IPS DF 6.9 (cell line): ENCODE measurements around the gene RGN.
"Not testable (repeated sequence)": the region's sequence is repeated elsewhere in the genome, so short reads cannot be mapped to it uniquely, and the experiment has no call there.

Experiments used
- DNase-seq: peaks from one replicate; pipeline ENCODE4 v3.0.0-alpha.2; 2013; ENCODE audit warnings: low read depth, low spot score
- H3K27ac ChIP-seq: one replicate; pipeline ENCODE4 v1.5.1; 2013; ENCODE audit warnings: low read length, control low read depth
- H3K27me3 ChIP-seq: 2 replicates; pipeline ENCODE4 v1.6.1; 2013; ENCODE audit warnings: mild to moderate bottlenecking, low read length; ENCODE audit not compliant: control insufficient read depth, insufficient read depth
- H3K36me3 ChIP-seq: 2 replicates; pipeline ENCODE4 v1.6.1; 2013; ENCODE audit warnings: low read length; ENCODE audit not compliant: control insufficient read depth, insufficient read depth
- H3K4me1 ChIP-seq: 2 replicates; pipeline ENCODE4 v1.6.1; 2013; ENCODE audit warnings: low read length; ENCODE audit not compliant: control insufficient read depth, insufficient read depth
- H3K4me3 ChIP-seq: 2 replicates; pipeline ENCODE4 v1.5.1; 2013; ENCODE audit warnings: mild to moderate bottlenecking, low read length
- H3K9me3 ChIP-seq: 2 replicates; pipeline ENCODE4 v1.6.1; 2013; ENCODE audit warnings: low read length, inconsistent platforms; ENCODE audit not compliant: control insufficient read depth, insufficient read depth
- WGBS: extraction: QIAGEN DNeasy Blood & Tissue Kit; methylation state at CpG from one replicate; pipeline ENCODE4 v1.1.7; 2013; ENCODE audit warnings: mixed read lengths, missing lambda C conversion rate; ENCODE audit not compliant: insufficient read length, insufficient coverage; 5-methylcytosine and 5-hydroxymethylcytosine counted together

The RGN gene

GRCh38 chrX:47124466-47124865 is 46.2 kb downstream of the RGN start:
- DNase-seq, H3K27ac ChIP-seq, H3K9me3 ChIP-seq, H3K4me3 ChIP-seq, H3K36me3 ChIP-seq, H3K27me3 ChIP-seq, H3K4me1 ChIP-seq: not testable (repeated sequence)
- WGBS, result no CpG with 5 or more reads among the region's 3 CpGs

GRCh38 chrX:47129157-47129898 is 51.1 kb downstream of the RGN start:
- peak; percentile 76 for DNase-seq
- Histone ChIP-seq H3K36me3 (no peaks in the 10 kb centered on the region), H3K9me3 (no peaks in the 10 kb centered on the region), H3K27ac (no peak overlapping the region), H3K27me3 (no peaks in the 10 kb centered on the region), H3K4me1 (no peaks in the 10 kb centered on the region), H3K4me3 (peak overlapping the region; percentile 79; the same call in 1 of the 2 replicates)
- no CpG with 5 or more reads among the region's 31 CpGs for WGBS

- Histone ChIP-seq H3K36me3 (no peaks in the 10 kb centered on the region), H3K27me3 (no peaks in the 10 kb centered on the region), H3K9me3 (no peaks in the 10 kb centered on the region), H3K4me3 (no peak overlapping the region; the same call in 1 of the 2 replicates), H3K27ac (no peak overlapping the region), H3K4me1 (no peaks in the 10 kb centered on the region)
- no CpG with 5 or more reads among the region's 11 CpGs for WGBS
- DNase-seq, result no peak
Measured at GRCh38 chrX:47129899-47130358, 51.7 kb downstream of the RGN start.

- no peaks in the 10 kb centered on the region for H3K36me3 ChIP-seq
- DNase-seq, result no peak
- no peaks in the 10 kb centered on the region for H3K9me3 ChIP-seq
- H3K4me1 ChIP-seq, result no peaks in the 10 kb centered on the region
- H3K27me3 ChIP-seq, result no peaks in the 10 kb centered on the region
- WGBS, result no CpG with 5 or more reads among the region's 5 CpGs
- no peak overlapping the region for H3K27ac ChIP-seq
- H3K4me3 ChIP-seq, result no peak overlapping the region
Measured at GRCh38 chrX:47133493-47133892, 55.2 kb downstream of the RGN start.

- not testable (repeated sequence) for H3K9me3 ChIP-seq, H3K4me3 ChIP-seq, DNase-seq, H3K27ac ChIP-seq, H3K36me3 ChIP-seq, H3K4me1 ChIP-seq, H3K27me3 ChIP-seq
- no CpG with 5 or more reads among the region's 5 CpGs for WGBS
Measured at GRCh38 chrX:47135650-47136049, 57.4 kb downstream of the RGN start.

- no CpG with 5 or more reads among the region's 6 CpGs for WGBS
- no peak for DNase-seq
- Histone ChIP-seq H3K9me3 (no peaks in the 10 kb centered on the region), H3K27ac (no peak overlapping the region), H3K4me3 (no peak overlapping the region), H3K27me3 (no peaks in the 10 kb centered on the region), H3K4me1 (no peaks in the 10 kb centered on the region), H3K36me3 (peaks cover 10% of the 10 kb centered on the region; the same call in 1 of the 2 replicates)
Measured at GRCh38 chrX:47138171-47138570, 59.9 kb downstream of the RGN start.
